Measurements from ENCODE around the gene TMEM151A.
"Not testable (repeated sequence)": the region's sequence is repeated elsewhere in the genome, so short reads cannot be mapped to it uniquely, and the experiment has no call there.

TMEM151A gene

GRCh38 chr11:66267379-66268243 lies 24.1 kb upstream of the TMEM151A start:
- DNase-seq, result peak; percentile 96

GRCh38 chr11:66268244-66268951 lies 23.3 kb upstream of the TMEM151A start, which contains the start of gene RAB1B:
RAB1B (plus strand) TSS chr11:66268639; CDS start chr11:66268680, 41 bp downstream.
- peak; percentile 100 for DNase-seq

- peak; percentile 49 for DNase-seq
These were observed 22.5 kb upstream of the TMEM151A start for GRCh38 chr11:66268952-66269905.

- DNase-seq, result no peak
These were observed 19.9 kb upstream of the TMEM151A start for GRCh38 chr11:66271816-66272215.

GRCh38 chr11:66272596-66272995 lies 19.1 kb upstream of the TMEM151A start:
- DNase-seq, result no peak

- no peak for DNase-seq
These were observed 17.5 kb upstream of the TMEM151A start for GRCh38 chr11:66274219-66274618.

- DNase-seq, result peak; percentile 71
These were observed 16.3 kb upstream of the TMEM151A start for GRCh38 chr11:66275396-66275795.

GRCh38 chr11:66275984-66276612 lies 15.6 kb upstream of the TMEM151A start:
- peak; percentile 17 for DNase-seq

- not testable (repeated sequence) for DNase-seq
These were observed 15.1 kb upstream of the TMEM151A start for GRCh38 chr11:66276619-66277018.

- DNase-seq, result peak; percentile 21
These were observed 14.6 kb upstream of the TMEM151A start for GRCh38 chr11:66277064-66277463.

- peak; percentile 61 for DNase-seq
These were observed 14.0 kb upstream of the TMEM151A start, which contains the start of gene CNIH2 for GRCh38 chr11:66277471-66278362. CNIH2 (plus strand) TSS chr11:66278175; CDS start chr11:66278457, 282 bp downstream.

GRCh38 chr11:66278363-66279091 lies 13.2 kb upstream of the TMEM151A start:
- peak; percentile 37 for DNase-seq

- DNase-seq, result peak; percentile 21
These were observed 12.5 kb upstream of the TMEM151A start for GRCh38 chr11:66279092-66279734.

GRCh38 chr11:66280428-66280827 lies 11.3 kb upstream of the TMEM151A start:
- peak; percentile 70 for DNase-seq

GRCh38 chr11:66281001-66281400 lies 10.7 kb upstream of the TMEM151A start:
- no peak for DNase-seq

- DNase-seq, result no peak
These were observed 9.8 kb upstream of the TMEM151A start for GRCh38 chr11:66281776-66282467.

GRCh38 chr11:66282468-66283455 lies 8.9 kb upstream of the TMEM151A start:
- DNase-seq, result peak; percentile 97
